Measurements from ENCODE around the gene KLHDC8A.

Gene KLHDC8A

DNA sequence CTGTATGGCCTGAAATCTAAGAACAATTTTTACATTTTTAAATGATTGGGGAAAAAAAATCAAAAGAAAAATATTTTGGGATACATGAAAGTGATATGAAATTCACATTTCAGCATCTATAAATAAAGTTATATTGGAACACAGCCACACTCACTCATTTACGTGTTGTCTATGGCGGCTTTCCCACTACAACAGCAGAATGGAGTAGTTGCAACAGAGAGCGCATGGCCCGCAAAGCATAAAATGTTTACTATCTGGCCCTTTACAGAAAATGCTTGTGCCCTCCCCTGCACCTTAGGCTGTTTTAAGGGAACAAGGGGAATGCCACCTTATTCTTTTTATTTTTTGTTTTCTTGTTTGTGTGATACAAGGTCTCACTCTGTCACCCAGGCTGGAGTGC lies 3.5 kb downstream of the KLHDC8A start:
- no peak overlapping the region for H3K4me3 ChIP-seq (ENCODE audit: control insufficient read depth, low read depth, low read length)
- TF ChIP-seq, protein P1, sequence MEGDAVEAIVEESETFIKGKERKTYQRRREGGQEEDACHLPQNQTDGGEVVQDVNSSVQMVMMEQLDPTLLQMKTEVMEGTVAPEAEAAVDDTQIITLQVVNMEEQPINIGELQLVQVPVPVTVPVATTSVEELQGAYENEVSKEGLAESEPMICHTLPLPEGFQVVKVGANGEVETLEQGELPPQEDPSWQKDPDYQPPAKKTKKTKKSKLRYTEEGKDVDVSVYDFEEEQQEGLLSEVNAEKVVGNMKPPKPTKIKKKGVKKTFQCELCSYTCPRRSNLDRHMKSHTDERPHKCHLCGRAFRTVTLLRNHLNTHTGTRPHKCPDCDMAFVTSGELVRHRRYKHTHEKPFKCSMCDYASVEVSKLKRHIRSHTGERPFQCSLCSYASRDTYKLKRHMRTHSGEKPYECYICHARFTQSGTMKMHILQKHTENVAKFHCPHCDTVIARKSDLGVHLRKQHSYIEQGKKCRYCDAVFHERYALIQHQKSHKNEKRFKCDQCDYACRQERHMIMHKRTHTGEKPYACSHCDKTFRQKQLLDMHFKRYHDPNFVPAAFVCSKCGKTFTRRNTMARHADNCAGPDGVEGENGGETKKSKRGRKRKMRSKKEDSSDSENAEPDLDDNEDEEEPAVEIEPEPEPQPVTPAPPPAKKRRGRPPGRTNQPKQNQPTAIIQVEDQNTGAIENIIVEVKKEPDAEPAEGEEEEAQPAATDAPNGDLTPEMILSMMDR (IDR thresholded peaks at IDR 0.05; ENCODE audit: control insufficient read depth, insufficient read depth, low read depth, low read length, missing control alignments), result no peak
- no peak for DNase-seq (ENCODE audit: low read depth)

DNA sequence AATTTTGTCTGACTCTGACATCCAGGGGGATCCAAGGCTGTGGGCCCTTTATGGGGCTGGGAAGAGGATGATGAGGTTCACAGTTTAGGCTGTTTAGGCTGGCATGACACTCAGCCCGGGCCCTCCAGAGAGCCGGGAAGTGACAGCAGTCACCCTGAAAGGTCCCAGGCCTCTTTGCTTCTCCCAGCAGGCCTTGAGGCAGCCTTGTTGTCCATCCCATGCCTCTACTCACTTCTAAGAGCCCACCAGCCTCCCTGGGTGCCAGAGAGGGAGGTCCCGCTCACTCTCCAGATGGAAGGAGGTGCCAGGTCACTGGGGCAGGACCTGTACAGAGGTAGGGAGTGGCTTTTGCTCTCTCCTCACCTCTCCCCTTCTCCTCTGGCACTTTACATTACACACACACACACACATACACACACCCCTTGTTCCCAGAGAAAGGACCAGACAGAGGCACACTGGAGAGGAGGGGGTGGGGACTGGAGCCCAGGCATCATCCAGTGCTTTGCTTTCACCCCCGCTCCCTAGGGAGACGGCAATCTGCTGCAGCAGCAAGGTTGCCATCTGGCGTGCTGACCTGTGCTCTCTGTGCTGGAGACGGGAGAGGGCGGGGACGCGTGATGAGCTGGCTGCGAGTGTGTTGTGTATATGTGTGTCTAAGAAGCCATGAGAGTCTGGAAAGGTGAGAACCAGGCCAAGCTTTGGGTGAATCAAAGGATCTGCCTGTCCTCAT lies 4.6 kb downstream of the KLHDC8A start:
- DNase-seq (ENCODE audit: low read depth), result no peak
- TF ChIP-seq, protein P1 (IDR thresholded peaks at IDR 0.05; ENCODE audit: control insufficient read depth, insufficient read depth, low read depth, low read length, missing control alignments), result no peak
- H3K4me3 ChIP-seq (ENCODE audit: control insufficient read depth, low read depth, low read length), result no peak overlapping the region

DNA sequence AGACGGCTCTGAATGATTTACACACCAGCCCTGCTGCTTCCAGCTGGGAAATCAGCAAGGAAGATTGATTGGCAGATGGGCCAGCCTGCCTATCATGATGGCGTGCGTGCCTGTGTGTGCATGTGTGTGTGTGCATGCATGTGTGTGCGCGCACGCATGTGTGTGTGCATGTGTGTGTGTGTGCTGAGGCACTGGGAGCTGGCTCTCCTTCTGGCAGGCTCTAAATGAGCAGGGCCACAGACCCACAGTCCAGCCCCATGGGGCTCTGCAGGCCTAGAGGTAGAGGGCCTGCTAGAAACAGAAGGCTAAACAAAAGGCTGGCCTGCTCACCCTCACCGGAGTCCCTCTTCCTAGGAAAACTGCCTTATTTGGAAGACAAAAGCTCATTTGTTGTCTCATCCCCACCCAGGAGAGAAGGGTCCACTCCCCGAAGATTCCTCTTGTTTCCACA lies 6.0 kb downstream of the KLHDC8A start:
- DNase-seq (ENCODE audit: low read depth), result no peak
- H3K4me3 ChIP-seq (ENCODE audit: control insufficient read depth, low read depth, low read length), result no peak overlapping the region
- TF ChIP-seq, protein P1 (IDR thresholded peaks at IDR 0.05; ENCODE audit: control insufficient read depth, insufficient read depth, low read depth, low read length, missing control alignments), result no peak

DNA sequence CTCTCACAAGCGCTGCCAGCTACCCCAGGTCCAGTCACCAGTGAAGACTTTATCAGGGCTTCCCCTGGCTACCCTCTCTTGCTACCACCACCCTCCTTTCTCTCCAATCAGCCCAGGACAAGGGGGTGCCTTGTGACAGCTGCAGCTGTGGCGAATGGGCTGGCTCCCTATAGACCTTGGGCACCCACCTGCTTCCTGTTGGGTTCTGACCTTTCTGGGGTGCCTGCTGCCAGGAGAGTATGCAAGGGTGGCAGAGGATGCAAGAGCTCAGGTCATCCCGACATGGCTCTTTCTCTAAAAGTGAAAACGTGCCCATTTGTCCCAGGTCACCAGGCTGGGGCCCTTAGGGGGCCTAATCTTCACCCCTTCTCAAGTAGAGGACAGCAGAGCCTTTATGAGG lies 6.6 kb downstream of the KLHDC8A start:
- TF ChIP-seq, protein P1 (IDR thresholded peaks at IDR 0.05; ENCODE audit: control insufficient read depth, insufficient read depth, low read depth, low read length, missing control alignments), result no peak
- H3K4me3 ChIP-seq (ENCODE audit: control insufficient read depth, low read depth, low read length), result no peak overlapping the region
- no peak for DNase-seq (ENCODE audit: low read depth)

DNA sequence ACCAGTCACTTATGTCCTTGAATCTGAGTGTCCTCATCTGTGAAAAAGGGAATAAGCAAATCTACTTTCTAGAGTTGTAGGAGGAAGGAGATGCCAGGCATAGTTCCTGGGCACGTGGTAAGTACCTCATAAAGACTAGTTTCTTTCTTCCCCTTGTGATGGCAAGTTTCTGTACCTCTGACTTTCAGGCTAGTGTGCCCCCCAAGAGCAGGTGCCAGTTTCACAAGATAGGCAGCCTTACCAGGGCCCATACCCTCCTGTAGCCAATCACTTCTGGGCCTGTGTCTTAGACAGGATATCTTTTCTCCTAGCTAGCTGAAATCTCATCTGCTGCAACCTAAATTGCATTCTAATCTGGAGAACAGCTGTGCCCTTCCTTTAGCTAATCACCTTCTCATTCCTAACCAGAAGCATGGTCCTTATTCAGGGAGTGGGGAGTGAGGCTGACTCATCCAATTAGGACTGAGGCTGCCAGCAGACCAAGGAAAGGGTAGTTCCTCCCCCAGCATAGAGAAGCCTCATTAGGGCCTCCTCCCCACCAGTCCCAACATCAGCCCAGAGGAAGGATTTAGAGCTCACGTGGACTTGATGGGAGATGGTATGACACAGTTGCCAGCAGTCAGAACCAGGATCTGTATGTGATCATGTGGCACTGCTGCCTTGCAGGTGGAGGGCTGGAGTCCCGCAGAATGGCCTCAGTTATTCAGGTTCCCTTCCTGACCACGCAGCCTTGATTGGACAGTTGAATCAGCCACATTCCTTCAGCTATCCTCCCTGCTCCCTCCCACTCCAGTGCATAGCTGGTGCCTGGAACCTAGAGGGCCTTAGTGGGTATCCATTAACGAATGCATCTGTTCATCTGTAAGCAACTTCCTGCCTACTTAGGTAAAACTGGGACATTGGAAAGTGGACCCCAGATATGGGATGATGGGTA lies 7.9 kb downstream of the KLHDC8A start:
- no peak overlapping the region for H3K4me3 ChIP-seq (ENCODE audit: control insufficient read depth, low read depth, low read length)
- no peak for DNase-seq (ENCODE audit: low read depth)
- TF ChIP-seq, protein P1 (IDR thresholded peaks at IDR 0.05; ENCODE audit: control insufficient read depth, insufficient read depth, low read depth, low read length, missing control alignments), result no peak

DNA sequence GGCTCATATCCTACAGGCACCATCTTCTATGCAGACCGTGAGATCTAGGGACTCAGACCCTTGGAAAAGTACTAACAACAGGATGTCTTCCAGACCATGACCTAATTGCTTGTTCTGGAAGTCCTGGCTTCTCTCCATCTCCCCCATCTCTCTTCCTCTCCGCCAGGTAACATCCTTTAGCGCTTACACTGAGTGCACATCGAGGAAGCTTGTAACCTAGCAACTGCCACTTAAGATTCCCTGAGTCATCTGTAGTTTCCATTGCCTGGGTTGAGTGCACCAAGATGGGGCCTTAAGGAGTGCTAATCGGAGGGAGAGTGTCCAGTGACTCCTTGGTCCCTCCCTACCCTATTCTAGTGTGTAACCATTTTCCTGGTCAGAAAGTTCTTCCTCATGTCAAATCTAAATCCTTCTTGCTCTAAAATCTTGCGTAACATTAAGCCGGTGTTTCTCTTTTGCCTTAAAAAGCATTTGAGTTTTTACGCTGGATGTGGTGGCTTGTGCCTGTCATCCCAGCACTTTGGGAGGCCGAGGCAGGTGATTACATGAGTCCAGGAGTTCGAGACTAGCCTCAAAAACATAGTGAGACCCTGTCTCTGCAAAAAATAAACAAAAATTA lies 9.7 kb downstream of the KLHDC8A start:
- TF ChIP-seq, protein P1 (IDR thresholded peaks at IDR 0.05; ENCODE audit: control insufficient read depth, insufficient read depth, low read depth, low read length, missing control alignments), result no peak
- DNase-seq (ENCODE audit: low read depth), result no peak
- H3K4me3 ChIP-seq (ENCODE audit: control insufficient read depth, low read depth, low read length), result no peak overlapping the region
